Measurements from ENCODE around the gene CCDC157.
"Not testable (repeated sequence)": the region's sequence is repeated elsewhere in the genome, so short reads cannot be mapped to it uniquely, and the experiment has no call there.

CCDC157 gene

GRCh38 chr22:30326255-30326705 lies 30.5 kb upstream of the CCDC157 start:
- no peak for DNase-seq

- peak; percentile 91 to 92 for DNase-seq
Measured at GRCh38 chr22:30326706-30327362, 30.0 kb upstream of the CCDC157 start, which contains the start of gene TBC1D10A. TBC1D10A (minus strand) TSS chr22:30326941; CDS start chr22:30326881, 60 bp downstream.

GRCh38 chr22:30327864-30328345 lies 28.9 kb upstream of the CCDC157 start:
- no peak for DNase-seq

- no peak for DNase-seq
Measured at GRCh38 chr22:30328466-30329049, 28.2 kb upstream of the CCDC157 start.

- DNase-seq = no peak
Measured at GRCh38 chr22:30332551-30332950, 24.3 kb upstream of the CCDC157 start.

GRCh38 chr22:30332994-30333706 lies 23.7 kb upstream of the CCDC157 start:
- no peak for DNase-seq

GRCh38 chr22:30333707-30334087 lies 23.1 kb upstream of the CCDC157 start:
- peak in 1 of 2 experiments; percentile 51 for DNase-seq

- DNase-seq = no peak
Measured at GRCh38 chr22:30334646-30335045, 22.2 kb upstream of the CCDC157 start.

GRCh38 chr22:30335236-30335635 lies 21.6 kb upstream of the CCDC157 start:
- DNase-seq = no peak

GRCh38 chr22:30336752-30337460 lies 19.9 kb upstream of the CCDC157 start:
- DNase-seq = no peak

- no peak for DNase-seq
Measured at GRCh38 chr22:30337461-30337778, 19.4 kb upstream of the CCDC157 start.

GRCh38 chr22:30338341-30338740 lies 18.5 kb upstream of the CCDC157 start:
- not testable (repeated sequence) for DNase-seq

GRCh38 chr22:30338802-30339201 lies 18.0 kb upstream of the CCDC157 start:
- no peak for DNase-seq

GRCh38 chr22:30340911-30341685 lies 15.7 kb upstream of the CCDC157 start:
- no peak for DNase-seq

- peak; percentile 64 to 79 for DNase-seq
Measured at GRCh38 chr22:30344447-30345200, 12.2 kb upstream of the CCDC157 start.

- no peak for DNase-seq
Measured at GRCh38 chr22:30347255-30347892, 9.4 kb upstream of the CCDC157 start.

GRCh38 chr22:30348404-30348803 lies 8.4 kb upstream of the CCDC157 start:
- DNase-seq = peak in 1 of 2 experiments; percentile 34

GRCh38 chr22:30348809-30349208 lies 8.0 kb upstream of the CCDC157 start:
- DNase-seq = no peak

GRCh38 chr22:30351226-30351625 lies 5.6 kb upstream of the CCDC157 start:
- DNase-seq = no peak

- DNase-seq = no peak
Measured at GRCh38 chr22:30354644-30355043, 2.2 kb upstream of the CCDC157 start.

GRCh38 chr22:30357236-30357570 lies 396 bp downstream of the CCDC157 start:
- no peak for DNase-seq
